ENCODE results near the gene PRTG. TPM values are rescaled to one million over a fixed set of nuclear protein-coding genes. Genes with fewer than 3 reads are reported as not detected.

Gene PRTG
- 0.87 and 2.9 TPM in 2 replicates for total RNA-seq

GRCh38 chr15:55742927-55743728, at the start of gene PRTG:
Gene PRTG (minus strand): TSS chr15:55743152. CDS start chr15:55742931, 221 bp downstream.

GRCh38 chr15:55588070-55588814, 154.7 kb downstream of the PRTG start, which contains the start of gene PYGO1:
Gene PYGO1 (minus strand): TSS chr15:55588345. CDS start chr15:55587883, 462 bp downstream.

Other genes starting within 250 kb of the PRTG start
- 0.15 and 0.19 TPM in 2 replicates for gene DNAAF4, start 234.9 kb downstream of the PRTG start, total RNA-seq
- 7.1 and 8.3 TPM in 2 replicates for gene PYGO1, start 154.8 kb downstream of the PRTG start, total RNA-seq